ENCODE measurements around the gene HDAC5. TPM values are rescaled to one million over a fixed set of nuclear protein-coding genes. Genes with fewer than 3 reads are reported as not detected.

The HDAC5 gene
- total RNA-seq, 1 experiment from 2014 or later: 11.5 TPM

- CTCF ChIA-PET: interaction anchor here (0.7 kb wide), 2 partner anchors 41 to 101 kb away, joined by 7 to 8 read pairs; no protein-coding TSS in a partner anchor
- 0 out of 2 replicates have a peak, but pooled peaks cover 2% of the 10 kb centered on the region for H3K36me3 ChIP-seq (ENCODE audit: control insufficient read depth, insufficient read depth, low read length)
- intact Hi-C loops (cut with micrococcal nuclease; ENCODE audit: unreplicated experiment) (no loop called here), in situ Hi-C loops (cut with HindIII; ENCODE audit: low pct_unique_long_range_greater_than_20kb, low sequenced_read_pairs) (no loop called here)
- TF ChIP-seq REST (IDR thresholded peaks at IDR 0.05; ENCODE audit: insufficient read depth in 1 of 2, low read depth in 2 of 2, low read length in 1 of 2) (no peak), POLR2AphosphoS5 (IDR thresholded peaks at IDR 0.05; ENCODE audit: low read depth, low read length) (no peak), TCF7L2 (IDR thresholded peaks at IDR 0.05; ENCODE audit: low read depth, low read length) (no peak), SIN3A (IDR thresholded peaks at IDR 0.05; ENCODE audit: borderline replicate concordance, insufficient read depth, low read depth, low read length) (no peak)
- TF ChIP-seq, protein P1, sequence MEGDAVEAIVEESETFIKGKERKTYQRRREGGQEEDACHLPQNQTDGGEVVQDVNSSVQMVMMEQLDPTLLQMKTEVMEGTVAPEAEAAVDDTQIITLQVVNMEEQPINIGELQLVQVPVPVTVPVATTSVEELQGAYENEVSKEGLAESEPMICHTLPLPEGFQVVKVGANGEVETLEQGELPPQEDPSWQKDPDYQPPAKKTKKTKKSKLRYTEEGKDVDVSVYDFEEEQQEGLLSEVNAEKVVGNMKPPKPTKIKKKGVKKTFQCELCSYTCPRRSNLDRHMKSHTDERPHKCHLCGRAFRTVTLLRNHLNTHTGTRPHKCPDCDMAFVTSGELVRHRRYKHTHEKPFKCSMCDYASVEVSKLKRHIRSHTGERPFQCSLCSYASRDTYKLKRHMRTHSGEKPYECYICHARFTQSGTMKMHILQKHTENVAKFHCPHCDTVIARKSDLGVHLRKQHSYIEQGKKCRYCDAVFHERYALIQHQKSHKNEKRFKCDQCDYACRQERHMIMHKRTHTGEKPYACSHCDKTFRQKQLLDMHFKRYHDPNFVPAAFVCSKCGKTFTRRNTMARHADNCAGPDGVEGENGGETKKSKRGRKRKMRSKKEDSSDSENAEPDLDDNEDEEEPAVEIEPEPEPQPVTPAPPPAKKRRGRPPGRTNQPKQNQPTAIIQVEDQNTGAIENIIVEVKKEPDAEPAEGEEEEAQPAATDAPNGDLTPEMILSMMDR (IDR thresholded peaks at IDR 0.05): no peak
- POLR2A ChIA-PET: no interaction called here
- H3K9me3 ChIP-seq (ENCODE audit: control insufficient read depth, insufficient read depth, low read depth, low read length): no peaks in the 10 kb centered on the region
- DNase-seq (ENCODE audit: low read depth, low spot score) (no peak), ATAC-seq (no peak)
- H3K27ac ChIP-seq (ENCODE audit: low read length): no peak overlapping the region
- no peak overlapping the region for H3K4me3 ChIP-seq (ENCODE audit: low read depth in 2 of 2, low read length in 2 of 2)
- H3K4me1 ChIP-seq (ENCODE audit: control insufficient read depth, insufficient read depth, low read length): no peaks in the 10 kb centered on the region
- H3K27me3 ChIP-seq (ENCODE audit: control insufficient read depth, insufficient read depth, low read length): no peaks in the 10 kb centered on the region
- no TSS peak for BruUV-seq (replicated peaks)
Measured at GRCh38 chr17:44045486-44045885, 78.0 kb downstream of the HDAC5 start.

DNA sequence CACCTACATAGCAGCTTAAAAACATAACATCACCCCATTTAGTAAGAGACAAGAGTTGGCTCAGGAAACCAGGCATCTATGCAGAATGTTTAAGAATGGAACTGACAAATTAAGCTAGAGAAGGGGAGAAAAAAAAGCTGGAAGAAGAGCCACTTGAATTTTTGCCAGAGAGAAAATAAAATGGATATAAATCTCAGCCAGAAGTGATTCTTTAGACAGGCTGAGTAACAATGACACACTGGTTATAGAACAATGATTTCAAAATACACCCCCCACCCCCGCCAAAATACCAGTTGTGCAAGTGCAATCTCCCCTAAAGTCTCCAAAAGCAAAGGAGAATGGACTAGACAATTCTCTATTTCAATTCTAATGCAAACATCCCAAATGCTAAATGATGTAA lies 79.4 kb downstream of the HDAC5 start:
- TF ChIP-seq, protein P1 (IDR thresholded peaks at IDR 0.05): no peak
- TF ChIP-seq SIN3A (IDR thresholded peaks at IDR 0.05; ENCODE audit: borderline replicate concordance, insufficient read depth, low read depth, low read length) (no peak), POLR2AphosphoS5 (IDR thresholded peaks at IDR 0.05; ENCODE audit: low read depth, low read length) (no peak), REST (IDR thresholded peaks at IDR 0.05; ENCODE audit: insufficient read depth in 1 of 2, low read depth in 2 of 2, low read length in 1 of 2) (no peak), TCF7L2 (IDR thresholded peaks at IDR 0.05; ENCODE audit: low read depth, low read length) (no peak)
- no peak for ATAC-seq
- ChIA-PET POLR2A (no interaction called here), CTCF (no interaction called here)
- H3K36me3 ChIP-seq (ENCODE audit: control insufficient read depth, insufficient read depth, low read length): peaks cover 2% of the 10 kb centered on the region; the same call in 1 of the 2 replicates
- intact Hi-C loops (cut with micrococcal nuclease; ENCODE audit: unreplicated experiment) (no loop called here), in situ Hi-C loops (cut with HindIII; ENCODE audit: low pct_unique_long_range_greater_than_20kb, low sequenced_read_pairs) (no loop called here)
- no peak overlapping the region for H3K27ac ChIP-seq (ENCODE audit: low read length)
- BruUV-seq (replicated peaks): TSS peak; percentile 50
- no peak for DNase-seq (ENCODE audit: low read depth, low spot score)
- no peaks in the 10 kb centered on the region for H3K4me1 ChIP-seq (ENCODE audit: control insufficient read depth, insufficient read depth, low read length)
- H3K27me3 ChIP-seq (ENCODE audit: control insufficient read depth, insufficient read depth, low read length): no peaks in the 10 kb centered on the region
- H3K9me3 ChIP-seq (ENCODE audit: control insufficient read depth, insufficient read depth, low read depth, low read length): no peaks in the 10 kb centered on the region
- H3K4me3 ChIP-seq (ENCODE audit: low read depth in 2 of 2, low read length in 2 of 2): no peak overlapping the region
